HepG2 (cell line): Measurements from ENCODE around the gene HOMEZ. TPM values are rescaled to one million over a fixed set of nuclear protein-coding genes. Genes with fewer than 3 reads are reported as not detected.
A peak's percentile ranks its signal among the peaks of the same experiment; 100 is the strongest.

ENCODE experiments used
- HOXA5 ChIP-seq: sonication (generic); formaldehyde crosslinking; IDR thresholded peaks from 2 replicates; pipeline ENCODE4 v1.4.0; 2020; ENCODE audit warnings: missing genetic modification reagents
- IKZF4 ChIP-seq: sonication (generic); formaldehyde crosslinking; IDR thresholded peaks from 2 replicates; pipeline ENCODE4 v1.5.1; 2020; ENCODE audit warnings: borderline replicate concordance, mild to moderate bottlenecking, low read depth, missing genetic modification reagents; ENCODE audit errors: not compliant biosample characterization
- KLF11 ChIP-seq: IDR thresholded peaks from 2 replicates; pipeline ENCODE4 v1.6.1; 2016; ENCODE audit warnings: missing compliant biosample characterization
- MYC ChIP-seq: sonication (generic); formaldehyde crosslinking; IDR thresholded peaks from 2 replicates; pipeline ENCODE4 v1.9.0; 2021; ENCODE audit warnings: missing genetic modification reagents, borderline replicate concordance
- NKX3-1 ChIP-seq: sonication (generic); formaldehyde crosslinking; IDR thresholded peaks from 2 replicates; pipeline ENCODE4 v1.5.0; 2020; ENCODE audit warnings: missing genetic modification reagents
- POLR2AphosphoS2 ChIP-seq: IDR thresholded peaks from 2 replicates; pipeline ENCODE4 v1.6.1; 2011; ENCODE audit warnings: low read depth, low read length, improper control_type of control experiment
- RARG ChIP-seq: sonication (generic); formaldehyde crosslinking; IDR thresholded peaks from 2 replicates; pipeline ENCODE4 v1.4.0; 2020; ENCODE audit warnings: low read depth, mild to moderate bottlenecking, missing genetic modification reagents
- RFX1 ChIP-seq: fragments of 450-650 bp; IDR thresholded peaks from 2 replicates; pipeline ENCODE4 v1.6.1; 2017
- SP5 ChIP-seq: IDR thresholded peaks from 2 replicates; pipeline ENCODE4 v1.6.1; 2016; ENCODE audit warnings: low read depth, borderline replicate concordance
- ZFP36 ChIP-seq: fragments of 150-350 bp; IDR thresholded peaks from 2 replicates; pipeline ENCODE4 v1.6.1; 2018; ENCODE audit warnings: borderline replicate concordance, low read length, low read depth; ENCODE audit not compliant: partially characterized antibody
- ZNF768 ChIP-seq: sonication (generic); formaldehyde crosslinking; IDR thresholded peaks from 2 replicates; pipeline ENCODE4 v1.4.0; 2020; ENCODE audit warnings: missing genetic modification reagents
- ZNF782 ChIP-seq: sonication (generic); formaldehyde crosslinking; IDR thresholded peaks from 2 replicates; pipeline ENCODE4 v1.4.0; 2020; ENCODE audit warnings: missing genetic modification reagents, mild to moderate bottlenecking, borderline replicate concordance
- polyA plus RNA-seq, 8 experiments: library from polyadenylated mRNA; depleted of rRNA in 3 of 8; stranded (reverse) in 7 of 8; unstranded in 1 of 8; fragments of >200 nt; fragmentation: Illumina TruSeq in 4 of 8; extraction: Trizol in 4 of 8; gene quantifications; 2 replicates each; pipeline versions ENCODE4 v1.2.1 to v1.2.3, GENCODE V29; 2011 to 2016; ENCODE audit warnings: low read depth in 4 of 8, missing spikeins in 1 of 8, mixed read lengths in 1 of 8; ENCODE audit not compliant: insufficient read depth in 1 of 8
- total RNA-seq, 5 experiments: library from RNA; depleted of rRNA; stranded (reverse); fragments of >200 nt; fragmentation: Illumina TruSeq; extraction: Trizol; gene quantifications; 2 replicates each; pipeline ENCODE4 v1.2.3, GENCODE V29; 2016; ENCODE audit warnings: low read depth in 1 of 5
- TF ChIP-seq, protein P1 (sequence below): sonication (generic); formaldehyde crosslinking; IDR thresholded peaks from 2 replicates; pipeline ENCODE4 v1.4.0; 2020; ENCODE audit warnings: missing genetic modification reagents
- TF ChIP-seq, protein P2 (sequence below), 2 experiments: IDR thresholded peaks; 2 replicates each; pipeline ENCODE4 v1.6.1; 2011 to 2012; ENCODE audit warnings: low read length in 2 of 2, borderline replicate concordance in 1 of 2, low read depth in 1 of 2, mild to moderate bottlenecking in 1 of 2, moderate library complexity in 1 of 2
- TF ChIP-seq, protein P3 (sequence below): sonication (generic); formaldehyde crosslinking; IDR thresholded peaks from 2 replicates; pipeline ENCODE4 v1.4.0; 2020; ENCODE audit warnings: mild to moderate bottlenecking, missing genetic modification reagents
- TF ChIP-seq, protein P4 (sequence below): sonication (generic); formaldehyde crosslinking; IDR thresholded peaks from 2 replicates; pipeline ENCODE4 v1.4.0; 2020; ENCODE audit warnings: mild to moderate bottlenecking, missing genetic modification reagents

The HOMEZ gene
- total and polyA plus RNA-seq, 2 of the 13 experiments (the other 11 are each of a cell fraction or from before 2014, with no cell fraction given): 14.5 to 31.8 TPM

DNA sequence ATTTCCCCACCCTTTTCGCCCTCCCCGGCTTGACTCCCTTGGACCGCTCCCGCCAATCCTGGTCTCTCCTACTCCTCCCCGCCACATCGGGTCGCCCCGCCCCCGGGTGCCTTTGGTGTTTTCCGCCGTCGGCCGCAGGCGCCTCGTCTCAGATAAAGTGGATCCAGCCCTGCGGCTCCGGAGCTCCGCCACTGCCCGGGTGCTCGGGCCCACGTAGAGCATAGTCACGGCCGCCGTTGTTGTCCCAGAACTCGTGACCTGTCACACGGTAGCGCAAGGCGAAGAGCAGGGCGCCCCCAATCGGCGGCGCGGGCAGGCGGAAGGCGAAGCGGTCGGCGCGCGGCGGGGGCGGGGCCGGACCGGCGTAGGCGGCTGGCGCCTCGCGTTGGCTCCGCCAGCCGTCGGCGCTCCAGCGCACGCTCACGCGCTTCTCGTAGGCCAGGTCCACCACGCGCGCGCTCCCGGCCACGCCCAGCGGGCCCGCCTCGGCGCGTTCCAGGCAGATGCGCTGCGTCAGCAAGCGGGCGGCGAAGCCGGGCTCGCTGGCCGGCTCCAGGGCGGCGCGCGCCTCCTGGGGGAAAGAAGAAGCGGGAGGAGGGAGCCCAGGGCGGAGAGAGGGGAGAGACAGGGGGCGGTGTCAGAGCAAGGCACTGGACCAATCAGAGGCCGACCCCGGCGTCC is 15.5 kb upstream of the HOMEZ start (continued):
- TF ChIP-seq, protein P1, sequence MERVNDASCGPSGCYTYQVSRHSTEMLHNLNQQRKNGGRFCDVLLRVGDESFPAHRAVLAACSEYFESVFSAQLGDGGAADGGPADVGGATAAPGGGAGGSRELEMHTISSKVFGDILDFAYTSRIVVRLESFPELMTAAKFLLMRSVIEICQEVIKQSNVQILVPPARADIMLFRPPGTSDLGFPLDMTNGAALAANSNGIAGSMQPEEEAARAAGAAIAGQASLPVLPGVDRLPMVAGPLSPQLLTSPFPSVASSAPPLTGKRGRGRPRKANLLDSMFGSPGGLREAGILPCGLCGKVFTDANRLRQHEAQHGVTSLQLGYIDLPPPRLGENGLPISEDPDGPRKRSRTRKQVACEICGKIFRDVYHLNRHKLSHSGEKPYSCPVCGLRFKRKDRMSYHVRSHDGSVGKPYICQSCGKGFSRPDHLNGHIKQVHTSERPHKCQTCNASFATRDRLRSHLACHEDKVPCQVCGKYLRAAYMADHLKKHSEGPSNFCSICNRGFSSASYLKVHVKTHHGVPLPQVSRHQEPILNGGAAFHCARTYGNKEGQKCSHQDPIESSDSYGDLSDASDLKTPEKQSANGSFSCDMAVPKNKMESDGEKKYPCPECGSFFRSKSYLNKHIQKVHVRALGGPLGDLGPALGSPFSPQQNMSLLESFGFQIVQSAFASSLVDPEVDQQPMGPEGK (CRISPR knock-in tag): peak; percentile 87
- TF ChIP-seq, protein P2, sequence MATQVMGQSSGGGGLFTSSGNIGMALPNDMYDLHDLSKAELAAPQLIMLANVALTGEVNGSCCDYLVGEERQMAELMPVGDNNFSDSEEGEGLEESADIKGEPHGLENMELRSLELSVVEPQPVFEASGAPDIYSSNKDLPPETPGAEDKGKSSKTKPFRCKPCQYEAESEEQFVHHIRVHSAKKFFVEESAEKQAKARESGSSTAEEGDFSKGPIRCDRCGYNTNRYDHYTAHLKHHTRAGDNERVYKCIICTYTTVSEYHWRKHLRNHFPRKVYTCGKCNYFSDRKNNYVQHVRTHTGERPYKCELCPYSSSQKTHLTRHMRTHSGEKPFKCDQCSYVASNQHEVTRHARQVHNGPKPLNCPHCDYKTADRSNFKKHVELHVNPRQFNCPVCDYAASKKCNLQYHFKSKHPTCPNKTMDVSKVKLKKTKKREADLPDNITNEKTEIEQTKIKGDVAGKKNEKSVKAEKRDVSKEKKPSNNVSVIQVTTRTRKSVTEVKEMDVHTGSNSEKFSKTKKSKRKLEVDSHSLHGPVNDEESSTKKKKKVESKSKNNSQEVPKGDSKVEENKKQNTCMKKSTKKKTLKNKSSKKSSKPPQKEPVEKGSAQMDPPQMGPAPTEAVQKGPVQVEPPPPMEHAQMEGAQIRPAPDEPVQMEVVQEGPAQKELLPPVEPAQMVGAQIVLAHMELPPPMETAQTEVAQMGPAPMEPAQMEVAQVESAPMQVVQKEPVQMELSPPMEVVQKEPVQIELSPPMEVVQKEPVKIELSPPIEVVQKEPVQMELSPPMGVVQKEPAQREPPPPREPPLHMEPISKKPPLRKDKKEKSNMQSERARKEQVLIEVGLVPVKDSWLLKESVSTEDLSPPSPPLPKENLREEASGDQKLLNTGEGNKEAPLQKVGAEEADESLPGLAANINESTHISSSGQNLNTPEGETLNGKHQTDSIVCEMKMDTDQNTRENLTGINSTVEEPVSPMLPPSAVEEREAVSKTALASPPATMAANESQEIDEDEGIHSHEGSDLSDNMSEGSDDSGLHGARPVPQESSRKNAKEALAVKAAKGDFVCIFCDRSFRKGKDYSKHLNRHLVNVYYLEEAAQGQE (IDR thresholded peaks at IDR 0.05; ENCODE audit: borderline replicate concordance in 1 of 2, low read depth in 1 of 2, low read length in 2 of 2): peak in 1 of 2 experiments; percentile 16; a peak in 1 of 4 replicates
- peak; percentile 53 for TF ChIP-seq IKZF4 (CRISPR knock-in tag)
- TF ChIP-seq, protein P3, sequence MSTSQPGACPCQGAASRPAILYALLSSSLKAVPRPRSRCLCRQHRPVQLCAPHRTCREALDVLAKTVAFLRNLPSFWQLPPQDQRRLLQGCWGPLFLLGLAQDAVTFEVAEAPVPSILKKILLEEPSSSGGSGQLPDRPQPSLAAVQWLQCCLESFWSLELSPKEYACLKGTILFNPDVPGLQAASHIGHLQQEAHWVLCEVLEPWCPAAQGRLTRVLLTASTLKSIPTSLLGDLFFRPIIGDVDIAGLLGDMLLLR: peak; percentile 78; the same call in 1 of the 2 replicates
- peak; percentile 94 for TF ChIP-seq NKX3-1
- peak; percentile 91 for TF ChIP-seq SP5 (CRISPR knock-in tag)
- TF ChIP-seq, protein P4, sequence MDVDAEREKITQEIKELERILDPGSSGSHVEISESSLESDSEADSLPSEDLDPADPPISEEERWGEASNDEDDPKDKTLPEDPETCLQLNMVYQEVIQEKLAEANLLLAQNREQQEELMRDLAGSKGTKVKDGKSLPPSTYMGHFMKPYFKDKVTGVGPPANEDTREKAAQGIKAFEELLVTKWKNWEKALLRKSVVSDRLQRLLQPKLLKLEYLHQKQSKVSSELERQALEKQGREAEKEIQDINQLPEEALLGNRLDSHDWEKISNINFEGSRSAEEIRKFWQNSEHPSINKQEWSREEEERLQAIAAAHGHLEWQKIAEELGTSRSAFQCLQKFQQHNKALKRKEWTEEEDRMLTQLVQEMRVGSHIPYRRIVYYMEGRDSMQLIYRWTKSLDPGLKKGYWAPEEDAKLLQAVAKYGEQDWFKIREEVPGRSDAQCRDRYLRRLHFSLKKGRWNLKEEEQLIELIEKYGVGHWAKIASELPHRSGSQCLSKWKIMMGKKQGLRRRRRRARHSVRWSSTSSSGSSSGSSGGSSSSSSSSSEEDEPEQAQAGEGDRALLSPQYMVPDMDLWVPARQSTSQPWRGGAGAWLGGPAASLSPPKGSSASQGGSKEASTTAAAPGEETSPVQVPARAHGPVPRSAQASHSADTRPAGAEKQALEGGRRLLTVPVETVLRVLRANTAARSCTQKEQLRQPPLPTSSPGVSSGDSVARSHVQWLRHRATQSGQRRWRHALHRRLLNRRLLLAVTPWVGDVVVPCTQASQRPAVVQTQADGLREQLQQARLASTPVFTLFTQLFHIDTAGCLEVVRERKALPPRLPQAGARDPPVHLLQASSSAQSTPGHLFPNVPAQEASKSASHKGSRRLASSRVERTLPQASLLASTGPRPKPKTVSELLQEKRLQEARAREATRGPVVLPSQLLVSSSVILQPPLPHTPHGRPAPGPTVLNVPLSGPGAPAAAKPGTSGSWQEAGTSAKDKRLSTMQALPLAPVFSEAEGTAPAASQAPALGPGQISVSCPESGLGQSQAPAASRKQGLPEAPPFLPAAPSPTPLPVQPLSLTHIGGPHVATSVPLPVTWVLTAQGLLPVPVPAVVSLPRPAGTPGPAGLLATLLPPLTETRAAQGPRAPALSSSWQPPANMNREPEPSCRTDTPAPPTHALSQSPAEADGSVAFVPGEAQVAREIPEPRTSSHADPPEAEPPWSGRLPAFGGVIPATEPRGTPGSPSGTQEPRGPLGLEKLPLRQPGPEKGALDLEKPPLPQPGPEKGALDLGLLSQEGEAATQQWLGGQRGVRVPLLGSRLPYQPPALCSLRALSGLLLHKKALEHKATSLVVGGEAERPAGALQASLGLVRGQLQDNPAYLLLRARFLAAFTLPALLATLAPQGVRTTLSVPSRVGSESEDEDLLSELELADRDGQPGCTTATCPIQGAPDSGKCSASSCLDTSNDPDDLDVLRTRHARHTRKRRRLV (CRISPR knock-in tag): no peak
- TF ChIP-seq MYC (CRISPR knock-in tag): peak; percentile 83
- peak; percentile 43 for TF ChIP-seq ZNF782 (CRISPR knock-in tag)
- peak; percentile 27; the same call in 1 of the 2 replicates for TF ChIP-seq RFX1
- peak; percentile 75; the same call in 1 of the 2 replicates for TF ChIP-seq POLR2AphosphoS2
- peak; percentile 78; the same call in 1 of the 2 replicates for TF ChIP-seq ZNF768 (CRISPR knock-in tag)
- 0 out of 2 replicates have a peak, but pooled peaks have one; percentile 60 for TF ChIP-seq HOXA5 (CRISPR knock-in tag)
- TF ChIP-seq RARG (CRISPR knock-in tag): no peak
- TF ChIP-seq KLF11 (CRISPR knock-in tag): 0 out of 2 replicates have a peak, but pooled peaks have one; percentile 42
- no peak for TF ChIP-seq ZFP36
